CD4-positive, alpha-beta T cell treated with Interleukin-12 subunit alpha and Interleukin-12 subunit beta, for 1 hour (primary cell): ENCODE data around the gene OR2K2.
"Not testable (repeated sequence)": the region's sequence is repeated elsewhere in the genome, so short reads cannot be mapped to it uniquely, and the experiment has no call there.

Experiments
- DNase-seq: peaks from one replicate; pipeline ENCODE4 v3.0.0-alpha.2; 2020

OR2K2 gene, protein sequence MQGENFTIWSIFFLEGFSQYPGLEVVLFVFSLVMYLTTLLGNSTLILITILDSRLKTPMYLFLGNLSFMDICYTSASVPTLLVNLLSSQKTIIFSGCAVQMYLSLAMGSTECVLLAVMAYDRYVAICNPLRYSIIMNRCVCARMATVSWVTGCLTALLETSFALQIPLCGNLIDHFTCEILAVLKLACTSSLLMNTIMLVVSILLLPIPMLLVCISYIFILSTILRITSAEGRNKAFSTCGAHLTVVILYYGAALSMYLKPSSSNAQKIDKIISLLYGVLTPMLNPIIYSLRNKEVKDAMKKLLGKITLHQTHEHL

DNA sequence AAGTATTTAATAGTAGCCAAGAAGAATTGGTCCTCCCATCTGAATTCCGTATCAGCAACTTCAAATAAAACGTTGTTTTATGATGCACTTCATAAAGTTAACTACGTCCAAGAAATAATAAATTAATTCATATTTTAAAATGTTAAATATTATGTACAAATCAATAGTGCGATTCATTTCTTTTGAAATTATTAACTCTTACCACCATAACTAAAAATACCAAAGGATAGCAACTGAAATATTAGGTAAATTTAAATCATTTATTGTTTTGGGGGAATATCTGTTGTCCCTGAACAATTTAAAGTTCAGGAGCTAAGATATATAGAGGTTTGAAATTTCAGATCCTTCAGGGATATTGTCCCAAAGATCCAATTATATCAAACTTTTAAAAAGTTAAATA, at the start of gene OR2K2:
Gene OR2K2 (minus strand): TSS at position 101 of the 400 bp plus-strand sequence. CDS start 1,791 bp downstream, outside the sequence.
- DNase-seq = no peak

DNA sequence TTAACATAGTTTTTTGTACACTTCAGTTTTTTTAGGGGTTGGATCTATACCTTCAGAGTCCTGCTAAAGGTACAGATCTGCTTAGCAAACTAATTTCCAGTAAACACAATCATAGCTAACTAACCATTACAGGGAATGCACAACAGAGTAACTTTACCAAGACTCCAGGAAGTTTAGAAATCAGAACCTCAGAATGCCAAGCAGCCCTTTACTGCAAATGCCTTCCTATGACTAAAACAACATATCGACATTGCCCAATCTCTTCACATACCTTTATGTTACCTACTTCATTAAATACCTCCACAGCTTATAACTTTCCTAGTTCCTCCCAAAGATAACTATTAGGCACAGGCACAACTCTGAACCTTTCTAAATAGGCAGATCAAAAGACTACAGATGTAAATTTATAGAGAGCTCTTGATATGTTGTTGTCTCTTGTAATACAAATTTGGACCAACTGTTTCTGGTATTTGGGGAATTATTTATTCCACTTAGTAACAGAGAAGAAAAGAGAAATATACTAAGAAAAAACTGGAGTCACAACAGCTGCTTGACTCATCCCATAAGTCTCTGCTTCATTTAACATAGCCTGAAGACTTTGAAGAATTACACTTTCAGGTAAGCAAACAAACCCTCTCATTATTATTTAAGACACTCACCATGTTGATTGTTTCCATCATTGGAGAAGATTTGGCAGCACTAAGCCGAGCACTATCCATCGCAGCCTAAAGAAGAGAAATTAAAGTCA, 46.0 kb upstream of the OR2K2 start:
- no peak for DNase-seq

DNA sequence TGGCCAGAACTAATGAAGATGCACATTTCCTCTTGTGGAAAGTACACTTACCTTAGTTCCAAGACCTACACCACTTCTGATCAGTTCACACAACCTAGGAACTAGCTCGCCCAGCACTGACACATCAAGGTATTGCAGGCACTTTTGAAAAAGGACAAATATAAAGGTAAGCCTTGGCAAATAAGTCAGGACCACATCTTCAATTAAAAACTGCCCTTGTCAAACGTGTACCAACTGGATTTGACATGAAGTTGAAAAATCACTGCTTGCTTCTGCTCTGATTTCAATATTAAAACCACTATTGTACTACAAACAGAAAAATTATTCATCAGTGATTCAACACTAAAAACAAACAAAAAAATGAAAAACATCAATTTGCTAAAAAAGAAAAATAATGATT, 45.0 kb upstream of the OR2K2 start:
- DNase-seq = no peak

DNA sequence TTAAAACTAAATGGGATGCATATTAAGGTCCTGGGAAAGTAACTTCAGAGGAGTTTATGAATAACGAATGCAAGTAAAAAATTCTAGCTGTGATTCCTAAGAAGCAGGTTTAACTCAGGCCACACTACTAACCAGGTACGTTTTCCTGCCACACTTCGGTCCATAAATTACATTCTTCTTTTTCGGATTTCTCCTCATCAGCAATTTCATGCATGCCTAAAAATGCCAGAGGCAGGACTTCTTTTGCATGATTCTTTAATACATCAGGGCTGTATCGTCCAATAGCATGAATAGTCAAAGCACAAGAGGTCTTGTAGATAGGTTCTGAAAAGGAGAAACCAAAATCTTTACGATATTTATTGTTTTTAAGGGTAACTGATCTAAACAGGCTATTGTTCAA, 42.3 kb upstream of the OR2K2 start:
- DNase-seq = no peak

DNA sequence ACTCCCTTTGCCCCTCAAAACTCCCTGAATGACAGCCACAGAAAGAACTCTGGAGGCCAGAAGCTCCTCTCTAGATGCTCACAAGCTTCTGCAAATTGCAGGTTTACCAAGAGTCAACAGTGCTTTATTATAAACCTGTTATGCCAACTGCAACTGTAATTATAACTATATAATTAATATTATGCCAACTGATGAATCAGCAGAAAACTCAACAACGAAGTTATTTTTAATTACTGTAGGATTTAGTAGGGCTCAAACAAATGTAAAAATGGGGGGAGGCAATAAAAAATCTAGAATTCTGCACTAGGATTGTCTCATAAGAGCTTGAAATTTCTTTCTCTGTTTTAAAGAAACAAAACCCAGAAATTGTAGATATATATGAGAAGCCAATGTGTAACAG, 37.0 kb upstream of the OR2K2 start:
- no peak for DNase-seq

DNA sequence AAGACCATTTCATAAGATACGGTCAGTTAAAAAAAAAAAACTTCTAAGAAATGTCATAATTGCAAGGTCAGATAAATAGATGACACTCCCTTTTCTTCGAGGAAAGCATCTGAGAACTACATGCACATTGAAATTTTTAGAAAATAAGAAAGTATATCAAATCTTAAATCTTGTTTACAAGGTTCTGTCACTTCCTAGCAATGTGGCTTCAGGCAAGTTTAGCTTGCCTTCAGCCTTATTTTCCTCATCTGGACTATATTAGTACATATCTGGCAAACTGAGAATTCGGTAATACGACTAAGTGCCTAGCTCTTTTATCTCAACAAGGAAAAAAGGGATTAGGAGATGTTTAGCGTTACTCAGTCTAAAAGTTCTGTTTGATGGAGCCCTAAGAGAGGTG, 32.5 kb upstream of the OR2K2 start:
- no peak for DNase-seq

DNA sequence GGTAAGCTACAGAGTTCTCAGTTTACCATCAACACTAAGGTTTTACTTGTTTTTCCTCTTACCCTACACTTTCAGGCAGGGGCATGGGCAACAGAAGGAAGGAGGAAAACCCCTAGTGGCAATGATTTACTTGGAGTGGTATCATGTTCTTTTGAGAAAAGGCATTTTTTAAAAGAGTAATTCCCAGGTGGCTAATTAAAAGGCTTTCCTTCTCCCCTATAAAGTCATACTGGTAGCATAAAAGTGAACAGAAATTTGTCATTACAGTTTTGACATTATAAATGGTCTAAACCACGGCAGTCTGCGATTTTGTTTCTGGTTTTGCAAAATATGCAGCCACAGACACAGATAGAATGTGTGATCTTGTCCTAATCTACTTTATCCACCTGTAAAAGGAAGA, 30.9 kb upstream of the OR2K2 start:
- no peak for DNase-seq

DNA sequence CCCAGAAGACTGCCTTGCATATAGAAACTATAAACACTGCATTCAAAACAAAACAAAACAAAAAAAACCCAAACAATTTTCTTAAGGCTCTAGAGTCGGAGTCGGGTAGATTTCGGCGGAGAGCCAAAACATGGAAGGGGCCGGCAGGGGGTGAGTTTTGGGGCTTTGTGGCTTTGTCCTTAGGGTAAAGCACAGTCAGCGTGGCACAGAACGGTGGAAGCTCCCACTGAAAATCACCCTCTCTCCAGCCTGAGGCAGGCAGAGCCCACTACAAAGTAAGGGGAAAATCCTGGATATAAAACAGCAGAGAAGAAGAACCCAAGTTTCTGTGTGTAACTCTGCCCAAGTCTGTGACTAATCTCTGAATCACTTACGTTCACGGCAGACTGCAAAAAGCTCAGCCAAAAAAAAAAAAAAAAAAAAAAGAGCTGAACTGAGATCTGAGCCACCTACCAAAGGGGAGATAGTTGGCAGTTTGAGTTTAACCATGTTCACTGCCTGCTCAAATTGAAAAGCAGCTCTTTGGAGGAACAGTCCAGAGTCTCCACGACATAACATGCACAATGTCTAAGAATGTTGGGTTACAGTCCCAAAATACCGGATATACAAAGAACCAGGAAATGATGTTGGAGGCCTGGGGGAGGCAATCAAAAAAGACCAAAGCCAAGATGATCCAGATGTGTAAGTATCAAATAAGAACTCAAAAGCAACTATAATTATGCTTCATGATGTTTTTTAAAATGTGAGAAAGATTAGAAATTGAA, 26.6 kb upstream of the OR2K2 start:
- DNase-seq = no peak

DNA sequence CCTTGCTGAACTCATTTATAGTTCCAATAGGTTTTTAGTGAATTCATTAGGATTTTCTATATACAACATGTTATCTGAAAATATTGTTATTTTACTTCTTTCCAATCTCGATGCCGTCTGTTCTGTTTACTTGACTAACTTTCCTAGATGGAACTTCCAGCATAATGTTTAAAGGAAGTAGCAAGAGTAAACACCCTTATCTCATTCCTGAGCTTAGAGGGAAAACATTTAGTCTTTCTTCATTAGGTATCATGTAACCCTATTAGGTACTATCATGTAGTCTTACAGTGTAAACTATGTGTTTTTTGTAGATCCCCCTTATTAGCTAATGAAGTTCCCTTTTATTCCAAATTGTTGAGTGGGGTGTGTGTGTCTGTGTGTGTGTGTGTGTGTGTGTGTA, 22.5 kb upstream of the OR2K2 start:
- DNase-seq = no peak

DNA sequence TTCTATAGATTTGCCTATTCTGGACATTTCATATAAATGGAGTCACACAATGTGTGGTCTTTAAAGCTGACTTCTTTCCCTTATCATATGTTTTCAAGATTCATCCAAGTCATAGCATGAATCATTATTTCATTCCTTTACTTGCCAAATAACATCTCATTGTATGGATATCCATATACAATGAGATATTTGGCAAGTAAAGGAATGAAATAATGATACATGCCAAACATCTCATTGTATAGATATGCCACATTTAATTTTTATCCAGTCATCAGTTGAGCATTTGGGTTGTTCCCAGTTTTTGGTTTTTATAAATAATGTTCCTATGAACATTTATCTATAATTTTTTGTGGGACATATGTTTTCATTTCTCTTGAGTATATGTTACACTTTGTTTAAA, 20.5 kb upstream of the OR2K2 start:
- no peak for DNase-seq

DNA sequence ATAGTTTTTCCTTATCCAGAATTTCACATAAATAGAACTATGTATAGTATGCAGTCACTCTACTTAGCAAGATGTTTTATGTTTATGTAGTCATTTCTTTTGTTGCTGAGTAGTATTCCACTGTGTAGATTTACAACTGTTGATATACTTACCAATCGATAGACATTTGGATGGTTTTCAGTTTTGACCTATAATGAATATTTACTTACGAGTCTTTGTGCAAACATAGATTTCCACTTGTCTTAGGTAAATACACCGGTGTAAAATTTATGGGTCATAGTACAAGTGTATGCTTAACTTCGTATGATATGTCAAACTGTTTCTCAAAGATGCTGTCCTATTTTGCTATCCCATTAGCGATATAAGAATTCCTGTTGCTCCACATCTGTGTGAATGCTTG, 19.7 kb upstream of the OR2K2 start:
- no peak for DNase-seq

DNA sequence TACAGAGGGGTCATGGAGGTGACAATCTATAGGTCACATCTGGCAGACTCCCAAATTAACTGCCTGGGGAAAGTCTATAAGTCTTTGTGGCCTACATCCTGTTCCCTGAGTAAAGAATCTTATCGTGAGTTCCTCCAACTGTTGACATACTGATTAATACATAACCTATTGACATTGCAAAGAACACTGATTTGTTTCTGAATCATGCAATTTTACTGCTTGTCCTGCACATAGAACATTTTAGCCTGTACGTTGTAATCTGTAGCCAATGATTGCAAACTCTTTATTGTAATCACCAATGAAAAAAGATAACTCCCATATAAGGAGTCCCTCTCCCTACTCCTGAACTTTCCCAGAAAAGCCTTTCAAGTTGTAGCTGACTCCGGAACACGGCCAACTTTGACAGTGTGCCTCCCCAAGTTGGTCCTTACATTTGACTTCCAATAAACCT, 18.8 kb upstream of the OR2K2 start:
- DNase-seq = no peak

DNA sequence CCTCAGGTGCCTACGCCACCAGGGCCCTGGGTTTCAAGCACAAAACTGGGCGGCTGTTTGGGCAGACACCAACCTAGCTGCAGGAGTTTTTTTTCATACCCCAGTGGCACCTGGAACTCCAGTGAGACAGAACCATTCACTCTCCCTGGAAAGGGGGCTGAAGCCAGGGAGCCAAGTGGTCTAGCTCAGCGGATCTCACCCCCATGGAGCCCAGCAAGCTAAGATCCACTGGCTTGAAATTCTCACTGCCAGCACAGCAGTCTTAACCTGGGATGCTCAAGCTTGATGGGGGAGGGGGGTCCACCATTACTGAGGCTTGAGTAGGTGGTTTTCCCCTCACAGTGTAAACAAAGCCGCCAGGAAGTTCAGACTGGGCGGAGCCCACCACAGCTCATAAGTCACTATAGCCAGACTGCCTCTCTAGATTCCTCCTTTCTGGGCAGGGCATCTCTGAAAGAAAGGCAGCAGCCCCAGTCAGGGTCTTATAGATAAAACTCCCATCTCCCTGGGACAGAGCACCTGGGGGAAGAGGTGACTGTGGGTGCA, 4.4 kb upstream of the OR2K2 start:
- peak; percentile 2 for DNase-seq

DNA sequence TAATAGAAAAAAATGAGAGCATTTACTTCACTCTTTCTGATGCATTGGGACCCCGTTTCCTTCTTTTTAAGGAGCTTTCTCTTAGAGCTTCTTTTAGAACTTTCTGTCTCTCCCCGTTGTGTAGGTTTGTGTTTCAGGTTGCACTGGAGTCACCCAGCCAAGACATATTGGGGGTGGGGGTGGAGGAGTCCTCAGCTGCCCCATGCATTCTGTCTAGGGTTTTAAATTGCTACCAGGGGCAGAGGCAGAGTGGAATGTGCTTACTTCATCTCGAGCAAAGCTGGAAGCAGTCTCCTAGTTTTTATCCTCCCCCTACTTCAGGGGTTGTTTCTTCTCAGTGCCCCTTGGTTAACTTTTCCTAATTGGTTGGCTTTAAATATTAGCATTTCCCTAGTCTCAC, 9.4 kb downstream of the OR2K2 start:
- DNase-seq = no peak

DNA sequence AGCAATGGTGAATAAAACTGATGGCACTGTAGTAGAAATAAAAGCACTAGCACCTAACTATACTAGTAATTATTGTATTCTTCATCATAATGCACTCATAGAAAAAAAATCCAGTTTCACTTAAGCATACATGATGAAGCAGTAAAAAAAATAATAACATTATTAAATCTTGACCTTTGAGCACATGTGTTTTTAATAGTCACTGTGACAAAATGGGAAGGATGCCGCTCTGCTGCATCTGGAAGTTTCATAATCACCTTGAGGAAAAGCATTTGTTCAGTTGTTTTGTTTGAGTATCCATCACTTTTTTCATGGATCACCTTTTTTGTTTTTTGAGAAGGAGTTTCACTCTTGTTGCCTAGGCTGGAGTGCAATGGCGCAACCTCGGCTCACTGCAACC, 13.2 kb downstream of the OR2K2 start:
- DNase-seq = no peak

DNA sequence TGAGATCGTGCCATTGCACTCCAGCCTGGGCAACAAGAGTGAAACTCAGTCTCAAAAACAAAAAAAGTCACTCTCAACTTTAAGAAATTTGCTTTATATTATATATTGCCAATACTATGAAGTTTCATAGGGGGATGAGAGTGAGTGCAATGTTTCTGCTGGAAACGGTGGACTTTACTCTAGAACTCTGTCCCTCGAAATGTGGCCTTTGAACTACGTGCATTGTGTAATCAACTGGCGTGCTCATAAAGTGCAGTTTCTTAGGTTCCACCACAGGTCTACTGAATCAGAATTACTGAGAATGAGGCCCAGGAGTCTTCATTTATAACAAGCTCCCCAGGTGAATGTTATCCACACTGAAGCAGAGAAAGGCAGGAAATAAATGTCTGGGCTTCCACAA, 24.1 kb downstream of the OR2K2 start:
- DNase-seq = no peak

DNA sequence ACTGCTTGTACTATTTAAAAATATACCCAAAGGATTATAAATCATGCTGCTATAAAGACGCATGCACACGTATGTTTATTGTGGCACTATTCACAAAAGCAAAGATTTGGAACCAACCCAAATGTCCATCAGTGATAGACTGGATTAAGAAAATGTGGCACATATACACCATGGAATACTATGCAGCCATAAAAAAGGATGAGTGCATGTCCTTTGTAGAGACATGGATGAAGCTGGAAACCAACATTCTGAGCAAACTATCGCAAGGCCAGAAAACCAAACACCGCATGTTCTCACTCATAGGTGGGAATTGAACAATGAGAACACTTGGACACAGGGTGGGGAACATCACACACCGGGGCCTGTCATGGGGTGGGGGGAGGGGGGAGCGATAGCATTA, 26.0 kb downstream of the OR2K2 start:
- DNase-seq = not testable (repeated sequence)

DNA sequence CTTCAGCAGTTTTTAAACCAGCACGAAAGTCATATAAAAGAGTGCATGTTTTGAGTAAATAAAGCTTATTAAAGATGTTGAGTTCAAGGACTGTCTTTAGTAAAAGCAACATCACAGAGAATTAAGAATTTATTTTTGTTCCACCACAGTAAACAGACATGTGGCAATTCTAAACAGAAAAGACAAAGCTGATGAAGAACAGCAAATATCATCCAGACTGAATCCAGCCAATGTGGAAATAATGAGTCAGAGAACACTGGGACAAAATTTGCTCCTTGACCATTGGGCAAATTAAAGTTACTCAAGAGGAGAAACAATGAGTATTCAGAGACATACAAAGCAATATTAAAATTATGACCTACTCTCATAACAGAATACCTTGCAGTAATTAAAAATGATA, 28.8 kb downstream of the OR2K2 start:
- no peak for DNase-seq

DNA sequence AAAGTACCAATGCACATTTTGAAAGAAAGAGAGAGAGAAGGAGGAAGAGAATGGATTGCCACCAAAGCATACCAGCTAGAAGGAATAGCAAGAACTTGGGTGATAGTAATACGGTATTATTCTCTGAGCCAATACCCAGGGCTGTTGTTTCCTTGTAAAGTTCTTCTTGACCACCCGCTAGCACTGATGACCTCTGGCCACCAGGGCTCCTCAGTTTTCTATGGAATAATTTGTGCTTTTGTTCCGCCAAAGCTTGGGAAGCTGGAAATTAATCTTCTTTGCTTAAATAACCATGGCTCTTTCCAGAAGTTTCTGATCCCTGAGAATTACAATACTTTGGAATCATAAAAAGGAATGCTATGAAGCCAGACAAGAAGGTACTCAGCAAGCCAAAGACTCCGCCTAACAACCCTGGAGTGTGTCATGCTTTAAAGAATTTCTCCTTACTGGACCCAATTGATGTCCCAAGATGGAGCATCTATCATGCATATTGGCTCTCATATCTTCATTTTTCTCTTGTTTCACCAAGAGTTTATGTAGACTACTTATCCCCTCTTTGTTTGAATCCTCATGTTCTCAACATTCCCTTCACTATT, 29.8 kb downstream of the OR2K2 start:
- DNase-seq = no peak

DNA sequence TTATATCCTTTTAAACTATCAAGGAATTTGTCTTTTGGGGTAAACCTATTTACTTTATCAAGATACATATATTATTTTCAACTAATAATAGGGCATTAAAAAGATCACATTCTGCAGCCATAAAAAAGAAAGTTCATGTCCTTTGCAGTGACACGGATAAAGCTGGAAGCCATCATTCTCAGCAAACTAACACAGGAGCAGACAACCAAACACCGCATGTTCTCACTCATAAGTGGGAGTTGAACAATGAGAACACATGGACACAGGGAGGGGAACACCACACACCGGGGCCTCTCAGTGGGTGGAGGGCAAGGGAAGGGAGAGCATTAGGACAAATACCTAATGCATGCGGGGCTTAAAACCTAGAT, 30.4 kb downstream of the OR2K2 start:
- DNase-seq = not testable (repeated sequence)

DNA sequence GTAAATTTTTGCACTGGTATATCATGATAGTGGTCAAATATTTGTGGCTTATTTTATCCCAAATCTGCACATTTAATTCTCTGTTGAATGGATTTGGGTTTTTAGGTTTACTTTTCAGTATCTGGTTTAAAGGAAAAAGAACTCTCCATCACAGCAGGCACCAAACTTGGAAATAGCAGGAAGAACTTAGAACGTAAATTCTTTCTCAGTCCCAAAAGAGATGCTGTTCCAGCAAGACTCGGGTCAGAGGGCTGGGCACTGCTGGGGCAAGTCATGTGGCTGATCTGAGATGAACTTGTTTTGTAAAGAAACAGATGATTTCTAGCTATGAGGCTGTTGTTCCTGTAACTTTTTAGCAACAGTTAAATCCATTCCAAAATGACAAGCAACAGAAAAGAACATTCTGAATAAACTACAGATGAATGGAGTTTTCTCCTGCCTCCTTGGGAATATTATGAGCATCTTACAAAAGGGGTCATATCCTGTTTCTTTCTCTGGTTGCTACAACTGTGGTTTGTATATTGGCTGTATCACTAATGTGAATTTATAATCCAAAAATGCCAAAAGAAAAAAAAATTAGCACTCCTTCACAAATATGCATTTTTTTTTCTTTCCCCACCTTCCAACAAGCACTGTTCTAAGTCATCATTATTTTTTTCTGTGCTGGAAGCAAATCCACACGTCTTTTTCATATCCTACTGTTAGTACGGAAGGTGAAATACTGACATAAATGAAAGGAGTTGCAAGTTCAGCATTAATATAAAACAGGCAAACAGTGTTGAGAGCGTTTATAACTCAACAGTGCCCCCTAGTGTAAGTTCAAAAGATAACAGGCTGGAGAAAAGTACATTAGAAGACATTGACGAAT, 31.1 kb downstream of the OR2K2 start:
- DNase-seq = peak; percentile 40

DNA sequence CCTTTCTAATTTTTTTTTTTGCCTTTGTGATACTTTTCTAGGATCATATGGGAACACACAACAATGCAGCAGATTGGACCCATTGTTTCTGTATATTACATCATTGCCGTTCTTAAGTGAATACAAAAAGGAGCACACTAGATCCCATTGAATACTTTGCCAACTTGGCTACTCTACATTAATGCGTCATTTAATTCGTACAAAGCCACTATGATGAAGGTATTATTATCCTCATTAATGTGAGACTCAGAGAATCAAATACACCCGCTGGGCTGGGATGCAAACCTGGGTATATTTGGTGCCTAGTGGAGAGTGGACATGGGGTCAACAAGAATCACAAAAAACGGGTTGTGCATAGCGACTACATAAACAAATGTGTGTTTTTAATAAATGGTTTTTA, 31.9 kb downstream of the OR2K2 start:
- DNase-seq = no peak
